OCI-LY1 (cell line): ENCODE data around the gene FAM83G.

Experiments
- CTCF ChIP-seq: fragments of 200-600 bp; sonication (generic), shearing (Covaris generic); IDR thresholded peaks from 2 replicates; pipeline ENCODE4 v1.5.1; 2017; ENCODE audit warnings: mild to moderate bottlenecking, antibody characterized with exemption, low read length, moderate library complexity, mixed read lengths
- EZH2 ChIP-seq: fragments of 200-600 bp; sonication (generic), shearing (Covaris generic); IDR thresholded peaks from 2 replicates; pipeline ENCODE4 v1.8.0; 2017; ENCODE audit warnings: borderline replicate concordance, mixed run types, mild to moderate bottlenecking, antibody characterized with exemption, low read length, moderate library complexity, mixed read lengths

DNA sequence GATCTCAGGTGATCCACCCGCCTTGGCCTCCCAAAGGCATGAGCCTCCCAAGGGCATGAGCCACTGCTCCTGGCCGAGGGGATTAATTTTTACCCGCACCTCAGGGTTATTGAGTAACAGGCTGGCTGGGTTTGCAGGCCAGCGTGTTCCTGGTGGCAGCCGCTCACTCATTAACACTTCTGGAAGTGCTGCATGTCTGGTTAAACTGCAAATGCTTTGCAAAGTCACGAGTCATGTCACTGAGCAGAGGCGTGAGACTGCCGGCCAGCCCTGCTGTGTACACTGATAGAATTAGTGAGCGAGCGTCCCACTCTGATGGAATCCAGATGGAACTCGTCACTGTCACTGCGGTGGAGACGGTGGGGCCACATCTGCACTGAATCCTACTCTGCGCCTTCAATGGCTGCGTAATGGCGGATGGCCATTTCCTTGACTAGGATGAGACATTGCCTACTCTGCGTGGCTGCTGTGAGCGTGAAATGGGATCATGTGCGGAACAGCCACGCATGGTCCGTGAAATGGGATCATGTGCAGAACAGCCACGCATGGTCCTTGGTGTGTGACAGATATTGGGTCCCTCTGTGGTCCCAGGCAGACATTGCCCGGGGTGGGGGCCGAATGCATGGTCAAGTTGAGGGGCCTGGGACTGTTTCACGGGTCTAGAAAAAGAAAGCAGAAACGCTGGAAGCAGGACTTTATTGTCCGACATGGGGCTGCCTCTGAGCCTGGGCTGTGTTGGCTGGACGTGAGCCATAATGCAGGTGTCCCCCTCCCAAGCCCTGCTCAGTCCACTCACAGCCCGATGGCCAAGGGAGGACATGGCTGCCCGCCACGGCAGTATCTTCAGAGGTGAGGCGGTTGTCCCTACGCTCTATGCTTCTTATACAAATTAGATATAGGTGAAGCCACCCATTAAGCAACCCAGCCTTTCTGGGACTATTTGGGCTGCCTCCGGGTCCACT is 53.3 kb downstream of the FAM83G start:
- TF ChIP-seq EZH2 (no peak), CTCF (no peak)
